ENCODE data around the gene MORN1.
"Not testable (repeated sequence)": the region's sequence is repeated elsewhere in the genome, so short reads cannot be mapped to it uniquely, and the experiment has no call there.

Gene MORN1

DNA sequence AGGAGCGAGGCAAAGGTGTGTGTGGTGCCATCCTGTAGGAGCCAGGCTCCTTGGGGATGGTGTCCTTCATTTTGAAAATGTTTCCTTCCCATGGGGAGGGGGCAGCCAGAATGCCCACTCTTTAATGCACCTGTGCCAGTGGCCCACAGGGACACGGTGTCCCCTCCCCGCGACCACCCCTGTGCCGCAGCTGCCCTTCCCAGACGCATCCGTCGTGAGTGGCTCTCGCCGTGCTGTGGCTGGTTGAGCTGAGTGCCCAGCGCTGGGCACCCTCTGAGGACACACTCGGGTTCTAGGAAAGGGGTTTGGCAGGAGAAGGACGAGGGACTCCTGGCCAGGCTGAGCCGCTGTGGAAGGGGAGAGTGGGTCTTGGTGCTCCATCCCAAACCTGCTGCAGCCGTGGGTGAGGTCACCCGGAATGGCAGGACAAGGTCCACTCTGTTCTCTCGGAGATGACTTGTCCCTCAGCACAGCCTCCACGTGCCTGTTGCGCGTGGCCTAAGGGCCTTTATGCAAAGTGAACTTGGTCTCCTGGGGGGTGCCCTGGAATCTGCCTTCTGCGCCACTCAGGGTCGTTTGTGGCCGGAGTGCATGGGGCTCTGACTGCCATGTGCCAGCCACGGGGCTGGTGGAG is 88.9 kb downstream of the MORN1 start:
- H3K4me3 ChIP-seq (ENCODE audit: low read depth, low read length) = no peak overlapping the region

GRCh38 chr1:2301607-2302291 is 89.6 kb downstream of the MORN1 start:
- no peak overlapping the region for H3K4me3 ChIP-seq (ENCODE audit: low read depth, low read length)
- no peak for DNase-seq (ENCODE audit: low read depth)

More for the DNA sequence above, 88.9 kb downstream of the MORN1 start:
- no peak for DNase-seq (ENCODE audit: low read depth)

DNA sequence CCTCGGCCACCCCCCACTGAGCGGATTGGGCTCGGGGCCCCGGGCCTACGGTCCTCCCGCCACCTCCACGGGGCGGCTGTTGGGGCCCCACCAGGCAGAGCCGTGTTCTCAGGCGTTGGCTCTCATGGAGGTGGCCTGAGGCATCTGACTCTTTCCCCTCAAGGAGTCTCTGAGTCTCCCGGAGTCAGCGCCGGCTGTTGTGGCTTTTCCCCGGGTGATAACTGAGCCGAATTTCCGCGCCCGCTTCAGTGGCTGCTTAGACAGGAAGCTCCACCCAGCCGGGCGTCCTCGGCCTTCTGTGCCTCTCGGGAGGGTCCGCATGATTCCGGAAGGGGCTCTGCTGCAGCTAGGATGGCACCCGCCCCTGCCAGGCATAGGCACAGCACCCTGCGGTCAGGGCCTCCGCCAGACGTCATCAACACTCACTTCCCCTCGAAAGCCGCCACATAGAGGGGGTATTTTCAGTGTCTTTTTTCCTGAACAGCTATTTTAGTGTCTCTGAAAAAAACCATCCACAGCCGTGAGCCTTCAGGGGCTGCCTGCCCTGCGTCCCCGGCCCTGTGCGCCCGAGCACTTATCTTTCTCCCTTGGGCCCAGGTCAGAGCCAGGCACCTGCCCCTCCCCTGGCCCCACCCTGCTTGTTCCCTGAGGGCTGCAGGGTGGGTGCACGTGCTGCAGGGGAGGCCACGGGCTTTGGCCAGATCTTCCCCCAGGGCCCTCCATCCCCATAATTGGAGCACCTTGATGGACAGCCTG is 90.3 kb downstream of the MORN1 start:
- DNase-seq (ENCODE audit: low read depth) = no peak
- H3K4me3 ChIP-seq (ENCODE audit: low read depth, low read length) = no peak overlapping the region

- no peak for DNase-seq (ENCODE audit: low read depth)
- H3K4me3 ChIP-seq (ENCODE audit: low read depth, low read length) = no peak overlapping the region
These were observed 91.2 kb downstream of the MORN1 start for GRCh38 chr1:2300004-2300771.

- H3K4me3 ChIP-seq (ENCODE audit: low read depth, low read length) = no peak overlapping the region
- no peak for DNase-seq (ENCODE audit: low read depth)
These were observed 92.2 kb downstream of the MORN1 start for GRCh38 chr1:2299131-2299627.

GRCh38 chr1:2298685-2299084 is 92.7 kb downstream of the MORN1 start:
- H3K4me3 ChIP-seq (ENCODE audit: low read depth, low read length) = no peak overlapping the region
- DNase-seq (ENCODE audit: low read depth) = no peak

GRCh38 chr1:2297246-2298011 is 93.9 kb downstream of the MORN1 start:
- no peak overlapping the region for H3K4me3 ChIP-seq (ENCODE audit: low read depth, low read length)
- no peak for DNase-seq (ENCODE audit: low read depth)

DNA sequence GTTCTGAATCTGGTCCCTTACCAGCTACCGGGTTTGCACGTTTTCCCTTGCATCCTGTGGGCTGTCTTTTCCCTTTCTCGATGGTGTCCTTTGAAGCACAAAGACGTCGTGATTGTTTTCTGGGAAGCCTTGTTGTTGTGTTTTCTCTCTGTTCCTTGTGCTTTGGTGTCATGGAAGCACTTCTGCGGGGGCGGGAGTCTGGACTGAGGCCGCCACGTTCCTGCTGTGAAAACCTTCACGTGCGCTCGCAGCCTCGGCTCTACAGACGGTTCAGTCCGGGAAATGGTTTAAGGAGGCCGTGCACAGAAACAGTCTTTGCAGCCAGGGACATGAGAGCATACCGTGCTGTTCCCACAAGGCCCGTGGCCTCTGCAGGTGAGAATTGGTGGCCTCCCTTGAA is 94.7 kb downstream of the MORN1 start:
- H3K4me3 ChIP-seq (ENCODE audit: low read depth, low read length) = no peak overlapping the region
- DNase-seq (ENCODE audit: low read depth) = no peak

GRCh38 chr1:2296211-2296610 is 95.1 kb downstream of the MORN1 start:
- H3K4me3 ChIP-seq (ENCODE audit: low read depth, low read length); DNase-seq (ENCODE audit: low read depth): not testable (repeated sequence)

DNA sequence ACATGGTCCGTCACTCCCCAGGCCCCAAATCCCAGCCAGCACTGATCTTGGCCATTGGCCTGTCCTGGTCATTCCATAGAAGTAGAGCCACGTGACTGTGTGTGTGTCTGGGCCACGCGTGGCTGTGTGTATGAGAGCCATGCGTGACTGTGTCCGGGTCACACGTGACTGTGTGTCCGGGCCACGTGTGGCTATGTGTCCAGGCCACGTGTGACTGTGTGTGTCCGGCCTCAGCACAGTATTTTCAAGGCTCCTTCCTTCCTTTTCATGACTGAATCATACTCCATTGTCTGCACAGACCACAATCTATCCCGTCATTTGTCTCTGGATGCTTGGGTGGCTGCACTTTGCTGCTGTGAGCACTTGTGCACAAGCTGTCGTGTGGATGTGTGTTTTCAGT is 95.8 kb downstream of the MORN1 start:
- no peak overlapping the region for H3K4me3 ChIP-seq (ENCODE audit: low read depth, low read length)
- DNase-seq (ENCODE audit: low read depth) = no peak

GRCh38 chr1:2294725-2295078 is 96.7 kb downstream of the MORN1 start:
- no peak for DNase-seq (ENCODE audit: low read depth)
- no peak overlapping the region for H3K4me3 ChIP-seq (ENCODE audit: low read depth, low read length)

DNA sequence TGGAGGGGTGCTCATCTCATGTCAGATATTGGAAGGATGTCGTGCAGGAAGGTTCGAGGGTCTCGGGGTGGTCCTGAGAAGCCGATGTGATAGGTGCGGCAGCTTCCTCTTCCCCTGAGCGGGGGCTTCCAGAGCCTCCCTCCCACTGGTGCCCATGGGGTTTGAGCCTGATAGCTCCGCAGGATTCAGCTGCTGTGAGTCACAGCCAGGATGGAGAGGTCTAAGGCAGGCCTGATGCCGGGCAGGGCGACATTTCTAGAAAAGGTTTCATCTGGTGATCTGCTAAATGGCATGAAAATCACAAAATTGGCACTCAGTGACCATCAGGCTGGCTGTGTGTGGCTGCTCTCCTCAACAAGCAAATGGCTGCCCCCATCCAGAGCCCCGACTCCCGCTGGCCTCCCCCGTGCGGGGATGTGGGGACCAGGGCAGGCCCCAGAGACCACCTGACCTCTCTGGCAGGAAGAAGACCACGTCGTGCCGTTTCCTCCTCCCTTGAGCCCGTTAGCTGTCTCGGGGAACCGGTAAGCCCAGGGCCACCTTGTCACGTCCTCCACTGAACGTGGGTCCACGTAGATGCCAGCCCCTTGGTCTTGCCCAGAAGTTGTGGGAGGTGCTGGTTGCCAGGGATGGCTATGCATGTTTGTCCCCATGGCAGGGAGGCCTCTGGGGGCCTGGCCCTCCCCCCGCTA is 97.2 kb downstream of the MORN1 start:
- no peak for DNase-seq (ENCODE audit: low read depth)
- no peak overlapping the region for H3K4me3 ChIP-seq (ENCODE audit: low read depth, low read length)

DNA sequence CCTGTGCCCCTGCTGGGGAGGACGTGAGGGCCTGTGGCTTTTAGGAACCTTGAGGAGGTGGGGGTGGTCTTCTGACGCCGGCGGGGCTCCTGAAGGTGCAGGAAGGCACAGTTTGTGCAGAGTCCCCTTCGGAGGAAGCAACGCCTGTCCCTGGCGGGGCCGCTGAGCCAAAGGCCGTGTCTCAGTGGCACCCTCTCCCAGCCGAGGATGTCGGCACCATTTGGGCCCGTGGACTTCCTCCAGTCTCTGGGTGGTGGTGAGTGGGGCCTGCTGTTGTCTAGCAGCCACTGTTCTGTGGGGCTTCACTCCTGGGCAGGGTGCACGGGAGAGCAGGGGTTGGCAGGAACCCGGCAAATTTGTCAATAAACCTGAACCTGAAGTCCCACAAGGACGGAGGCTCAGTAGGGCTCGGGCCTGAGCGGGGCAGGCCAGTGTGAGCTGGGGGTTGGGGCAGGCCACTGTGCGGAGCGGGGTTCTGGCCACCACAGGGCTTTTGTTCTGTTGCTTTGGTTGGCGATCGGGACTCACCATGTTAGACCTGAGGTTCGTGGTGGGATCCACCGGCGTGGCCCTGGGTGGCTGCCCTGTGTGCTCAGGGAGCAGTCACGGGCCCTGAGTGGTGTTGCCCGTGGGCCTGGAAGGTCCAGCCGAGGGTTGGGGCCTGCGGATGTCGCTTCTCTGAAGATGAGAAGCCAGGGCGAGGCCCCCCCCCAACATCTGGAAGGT is 98.5 kb downstream of the MORN1 start:
- DNase-seq (ENCODE audit: low read depth) = no peak

DNA sequence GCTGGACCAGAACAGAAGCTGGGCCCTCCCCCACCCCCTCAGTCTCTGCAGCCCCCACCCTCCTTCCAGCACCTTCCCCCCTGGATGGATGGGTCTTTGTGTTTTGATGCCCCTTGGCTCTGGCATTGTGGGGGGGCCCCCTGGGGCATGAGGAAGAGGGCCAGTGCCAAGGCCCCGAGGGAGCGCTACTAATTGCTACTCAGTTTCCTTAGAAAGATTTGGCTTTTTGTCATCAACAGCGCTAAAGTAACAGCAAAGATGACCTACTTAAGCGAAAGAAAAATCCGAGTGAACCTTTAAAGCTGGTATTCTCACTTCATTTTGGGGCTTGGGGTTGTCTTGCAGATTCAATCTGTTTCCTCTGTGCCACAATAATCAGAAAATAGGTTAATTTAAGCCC is 99.8 kb downstream of the MORN1 start:
- H3K4me3 ChIP-seq (ENCODE audit: low read depth, low read length) = no peak overlapping the region

More for the DNA sequence above, 98.5 kb downstream of the MORN1 start:
- no peak overlapping the region for H3K4me3 ChIP-seq (ENCODE audit: low read depth, low read length)

DNA sequence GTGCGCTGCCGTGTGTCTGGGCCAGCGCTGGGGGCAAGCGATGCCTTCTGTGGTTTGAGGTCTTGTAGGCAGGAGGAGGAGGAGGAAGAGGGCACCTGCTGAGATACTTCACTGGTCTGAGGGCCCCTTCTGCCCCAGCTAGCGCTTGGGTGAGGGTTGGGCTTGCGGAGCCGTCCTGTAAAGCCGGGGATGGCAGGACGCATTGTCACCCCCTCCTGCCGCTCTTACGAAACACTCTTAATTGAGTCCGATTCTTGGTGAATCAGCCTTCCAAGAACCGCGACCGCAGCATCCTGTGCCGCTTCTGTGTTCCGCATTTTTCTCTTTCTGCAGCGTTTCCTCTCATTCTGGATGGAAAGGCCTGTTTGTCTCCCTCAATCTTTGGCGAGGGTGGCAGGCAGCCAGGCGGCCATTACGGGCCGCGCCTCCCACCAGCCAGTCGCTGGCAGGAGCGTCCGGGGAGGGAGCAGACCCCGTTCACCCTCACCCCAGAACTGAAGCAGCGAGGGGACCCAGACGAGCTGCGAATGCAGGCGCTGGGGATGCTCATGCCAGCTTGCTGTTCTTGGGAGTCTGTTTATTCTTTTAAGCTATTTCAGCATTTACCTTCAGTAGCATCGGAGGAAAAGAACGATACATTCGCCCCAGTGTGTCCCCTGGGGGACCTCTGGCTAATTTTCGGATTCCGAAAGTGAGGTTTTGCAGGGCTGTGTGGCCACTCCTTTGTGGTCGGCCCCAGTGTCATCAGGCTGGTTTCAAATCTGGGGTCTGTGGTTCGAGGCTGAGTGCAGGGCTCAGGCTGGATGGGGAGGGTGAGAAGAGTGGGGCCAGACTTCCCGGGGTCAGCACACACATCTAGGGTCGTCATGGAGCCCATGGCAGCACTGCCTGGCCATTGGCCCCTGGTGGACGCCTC is 100.5 kb downstream of the MORN1 start:
- peak overlapping the region; percentile 26 for H3K4me3 ChIP-seq (ENCODE audit: low read depth, low read length)
- DNase-seq (ENCODE audit: low read depth) = peak; percentile 93

More for the DNA sequence above, 99.8 kb downstream of the MORN1 start:
- DNase-seq (ENCODE audit: low read depth) = no peak

- no peak for DNase-seq (ENCODE audit: low read depth)
- no peak overlapping the region for H3K4me3 ChIP-seq (ENCODE audit: low read depth, low read length)
These were observed 101.2 kb downstream of the MORN1 start for GRCh38 chr1:2290171-2290578.

DNA sequence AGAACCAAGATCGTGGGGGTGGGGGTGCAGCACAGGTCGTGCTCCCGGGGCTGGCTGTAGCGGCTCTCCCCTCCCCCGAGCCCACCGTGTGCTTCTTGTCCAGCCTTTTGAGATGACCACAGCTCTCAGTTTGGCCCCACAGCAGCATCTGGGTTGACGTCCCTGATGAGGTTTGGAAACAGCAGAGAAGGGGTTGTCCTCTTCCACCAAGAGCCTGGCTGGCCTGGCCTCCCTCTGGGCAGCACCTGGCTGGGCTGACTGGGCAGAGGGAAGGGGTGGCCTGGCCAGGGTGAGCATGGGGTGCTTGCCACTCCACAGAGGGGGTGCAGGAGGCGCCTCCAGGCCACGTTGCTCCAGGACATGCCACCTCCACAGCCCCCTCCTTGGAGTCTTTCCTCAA is 101.7 kb downstream of the MORN1 start:
- no peak for DNase-seq (ENCODE audit: low read depth)
- H3K4me3 ChIP-seq (ENCODE audit: low read depth, low read length) = no peak overlapping the region

Data from skeletal muscle cell (primary cell).